GM12892 (cell line): ENCODE data around the gene MIX23.

Source experiments
- POLR2A ChIP-seq: IDR thresholded peaks from 2 replicates; pipeline ENCODE4 v1.6.1; 2011; ENCODE audit warnings: low read depth, low read length, control low read depth
- POLR2AphosphoS5 ChIP-seq: IDR thresholded peaks from 2 replicates; pipeline ENCODE4 v1.6.1; 2011; ENCODE audit warnings: low read depth, low read length, control low read depth

GRCh38 chr3:122406198-122406597, 23.2 kb upstream of the MIX23 start:
- no peak for TF ChIP-seq POLR2A
- no peak for TF ChIP-seq POLR2AphosphoS5
